Left forelimb (tissue), 1 donor: ENCODE results near the gene JAKMIP3.

ENCODE experiments used
- DNase-seq: peaks from one replicate; pipeline ENCODE4 v3.0.0-alpha.2; 2018; ENCODE audit warnings: low spot score

JAKMIP3 gene

DNA sequence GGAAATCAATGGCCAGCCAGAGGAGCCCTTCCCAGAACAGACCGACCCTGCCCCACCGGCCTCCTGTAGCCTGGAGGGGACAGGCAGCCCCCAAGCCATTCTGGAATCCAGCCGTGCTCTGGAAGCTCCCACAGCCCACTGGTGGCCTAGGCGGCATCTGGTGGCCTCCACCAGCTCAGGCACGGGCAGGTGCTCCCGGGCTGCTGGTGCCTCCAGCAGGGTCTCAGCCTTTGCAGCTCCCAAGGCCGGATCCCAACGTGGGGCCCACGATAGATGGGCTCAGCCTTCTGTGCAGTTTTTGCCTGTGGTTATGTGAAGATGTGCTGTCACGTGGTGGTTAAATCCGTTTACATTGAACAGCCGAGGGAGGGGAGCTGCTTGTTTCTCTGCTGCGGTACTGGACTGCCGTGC lies 44.4 kb downstream of the JAKMIP3 start:
- peak; percentile 72 for DNase-seq

DNA sequence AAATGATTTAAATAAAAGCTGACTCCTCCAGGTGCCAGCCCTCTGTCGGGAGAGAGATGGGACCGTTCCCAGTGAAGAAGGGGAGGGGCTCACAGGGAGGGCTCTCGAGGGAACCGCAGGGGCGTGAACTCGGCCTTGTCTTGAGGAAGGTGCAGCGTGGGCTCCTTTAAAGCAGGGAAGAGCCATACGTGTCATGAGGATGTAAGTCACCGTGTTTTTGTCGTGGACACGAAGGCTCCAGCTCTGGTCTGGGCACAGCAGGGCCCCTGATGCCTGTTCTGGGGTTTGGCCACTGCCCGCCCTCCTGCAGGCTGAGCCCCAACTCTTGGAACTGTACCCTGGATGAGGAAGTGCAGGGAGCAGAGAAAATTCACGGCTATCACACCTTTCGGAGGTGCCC lies 45.0 kb downstream of the JAKMIP3 start:
- peak; percentile 44 for DNase-seq

DNA sequence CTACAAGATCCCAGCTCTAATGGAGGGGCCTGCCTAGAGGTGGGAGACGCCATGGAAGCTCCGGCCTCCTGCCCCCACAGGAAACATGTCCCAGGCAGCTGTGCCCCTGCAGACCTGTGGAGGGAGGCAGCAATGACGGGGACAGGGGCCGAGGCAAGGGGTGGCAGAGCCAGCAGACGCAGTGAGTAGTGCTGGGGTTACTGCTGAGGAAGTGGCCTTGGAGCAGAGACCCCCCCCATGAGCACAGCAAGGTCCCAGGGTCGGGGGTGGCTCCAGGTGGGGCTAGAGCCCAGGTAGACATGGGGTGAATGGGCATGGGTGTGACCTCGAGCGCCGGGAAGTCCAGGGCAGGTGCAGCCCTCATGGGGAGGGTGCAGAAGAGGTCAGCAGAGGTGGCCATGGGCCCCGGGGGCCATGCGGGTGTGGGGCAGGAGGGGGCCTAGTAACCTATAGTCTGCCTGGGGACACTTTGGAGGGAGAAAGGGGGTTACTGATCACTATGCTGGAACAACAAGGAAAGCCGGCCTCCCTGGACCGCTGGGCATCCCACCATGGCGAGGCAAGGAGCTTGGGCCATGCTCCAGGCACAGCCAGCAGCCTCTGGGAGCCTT lies 45.5 kb downstream of the JAKMIP3 start:
- peak; percentile 42 for DNase-seq

DNA sequence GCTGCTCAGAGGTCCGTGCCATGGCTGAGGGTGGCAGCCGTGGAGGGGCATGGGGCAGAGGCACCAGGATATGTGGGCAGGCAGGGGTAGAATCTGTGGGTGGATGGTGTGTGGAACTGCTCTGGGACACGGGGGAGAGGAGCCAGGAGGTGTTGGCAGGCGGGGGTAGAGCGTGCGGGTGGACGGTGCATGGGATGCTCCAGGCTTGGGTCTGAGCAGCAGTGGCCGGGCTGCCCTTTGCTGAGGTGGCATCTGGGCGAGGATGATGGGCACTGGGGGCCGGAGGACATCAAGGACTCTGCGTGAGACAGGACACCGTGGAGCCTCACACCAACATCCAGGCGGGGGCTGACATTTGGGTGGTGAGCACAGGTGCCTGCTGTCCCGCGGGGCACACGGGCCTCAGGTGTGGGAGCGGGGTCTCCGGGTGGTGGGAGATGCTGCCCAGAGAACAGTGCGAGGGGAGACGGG lies 46.2 kb downstream of the JAKMIP3 start:
- DNase-seq, result peak; percentile 63

DNA sequence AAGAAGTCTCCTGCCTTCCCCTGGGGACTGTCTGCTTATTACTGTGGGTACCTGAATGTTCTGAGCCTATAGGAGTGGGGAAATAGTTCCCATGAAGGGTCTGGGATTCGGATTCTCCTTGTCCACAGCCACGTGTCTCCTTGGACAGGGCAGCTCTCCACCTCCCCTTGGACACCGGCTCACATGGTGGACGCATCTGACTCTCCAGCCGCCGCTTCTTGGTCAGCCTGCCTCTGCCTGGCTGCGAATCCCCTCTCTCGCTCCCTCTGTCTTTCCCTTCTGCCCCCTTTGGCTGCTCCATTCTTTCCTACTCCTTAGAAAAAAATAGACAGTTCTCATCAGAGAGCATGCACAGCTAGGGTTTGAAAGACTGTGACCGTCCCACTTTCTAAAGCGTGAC lies 46.9 kb downstream of the JAKMIP3 start:
- no peak for DNase-seq

DNA sequence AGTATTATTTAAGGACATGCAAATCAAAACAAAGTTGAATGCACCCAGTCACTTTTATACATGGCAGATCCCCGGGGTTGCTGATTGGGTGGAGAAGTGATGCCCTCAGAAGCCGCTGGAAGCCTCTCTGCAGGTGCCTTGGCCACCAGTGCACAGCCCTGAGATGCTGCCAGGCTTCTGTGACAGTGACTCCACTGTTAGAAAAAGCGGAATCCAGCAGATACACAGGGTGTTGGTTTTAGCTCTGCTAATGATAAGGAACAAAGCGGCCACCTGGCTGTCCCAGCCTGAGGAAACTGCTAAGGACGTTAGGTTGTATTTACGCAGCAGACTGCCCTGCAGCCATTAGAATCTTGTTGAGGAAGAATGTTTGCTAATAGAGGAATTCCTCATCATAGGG lies 47.5 kb downstream of the JAKMIP3 start:
- no peak for DNase-seq

DNA sequence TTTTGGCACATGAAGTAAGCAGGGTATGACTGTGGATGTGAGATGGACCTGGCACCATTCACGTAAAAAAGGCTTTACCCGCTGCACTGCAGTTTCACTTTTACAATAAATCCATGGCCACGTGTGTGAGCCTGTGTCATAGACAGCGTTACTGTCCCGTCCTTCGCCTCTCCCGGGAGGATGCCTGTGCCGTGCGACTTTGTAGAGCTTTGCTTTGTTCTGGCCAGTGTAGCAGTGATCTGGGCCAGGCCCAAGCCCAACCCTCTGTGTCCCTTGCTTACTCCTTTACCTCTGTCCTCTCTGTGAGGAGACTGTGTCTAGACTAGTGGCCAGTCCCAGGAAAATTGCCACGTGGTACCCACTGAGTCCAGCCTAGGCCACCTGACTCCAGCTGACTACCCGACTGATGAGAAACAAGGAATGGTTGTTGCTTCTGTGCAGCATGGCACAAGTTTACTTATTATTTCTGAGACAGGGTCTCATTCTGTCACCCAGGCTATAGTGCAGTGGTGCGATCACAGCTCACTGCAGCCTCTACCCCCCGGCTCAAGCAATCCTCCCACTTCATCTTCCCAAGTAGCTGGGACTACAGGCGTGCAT lies 48.1 kb downstream of the JAKMIP3 start:
- DNase-seq, result no peak

DNA sequence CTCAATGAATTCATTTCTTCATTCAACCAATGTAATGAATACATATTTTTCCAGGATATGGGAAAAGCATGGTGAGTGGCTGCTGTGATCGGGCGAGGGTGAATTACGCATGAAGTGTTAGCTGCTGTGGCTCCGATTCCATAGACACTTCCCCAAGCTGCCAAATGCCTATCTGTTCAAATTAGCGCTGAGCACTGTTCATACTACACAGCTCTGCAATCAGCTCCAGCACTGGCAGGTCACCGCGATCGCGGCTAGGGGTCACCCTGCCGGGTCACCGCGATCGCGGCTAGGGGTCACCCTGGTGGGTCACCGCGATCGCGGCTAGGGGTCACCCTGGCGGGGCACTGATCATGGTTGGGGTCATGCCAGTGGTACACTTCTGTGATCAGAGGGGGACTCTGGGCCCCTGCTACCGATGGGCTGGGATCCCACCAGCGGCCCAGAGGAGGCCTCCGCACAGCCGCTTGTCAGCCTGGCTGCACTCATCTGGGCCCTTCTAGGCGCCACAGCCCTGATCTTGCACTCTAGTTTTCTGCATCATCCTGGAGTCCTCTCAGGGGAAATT lies 49.3 kb downstream of the JAKMIP3 start:
- no peak for DNase-seq
